Activated CD8-positive, alpha-beta memory T cell treated with anti-CD3 and anti-CD28 coated beads for 4 hours (primary cell): ENCODE measurements around the gene PGBD2.
"Not testable (repeated sequence)": the region's sequence is repeated elsewhere in the genome, so short reads cannot be mapped to it uniquely, and the experiment has no call there.

Experiments used
- DNase-seq, 2 donors: peaks; one replicate each; pipeline ENCODE4 v3.0.0-alpha.2; 2020; ENCODE audit warnings: low read depth in 2 of 2

The PGBD2 gene

DNA sequence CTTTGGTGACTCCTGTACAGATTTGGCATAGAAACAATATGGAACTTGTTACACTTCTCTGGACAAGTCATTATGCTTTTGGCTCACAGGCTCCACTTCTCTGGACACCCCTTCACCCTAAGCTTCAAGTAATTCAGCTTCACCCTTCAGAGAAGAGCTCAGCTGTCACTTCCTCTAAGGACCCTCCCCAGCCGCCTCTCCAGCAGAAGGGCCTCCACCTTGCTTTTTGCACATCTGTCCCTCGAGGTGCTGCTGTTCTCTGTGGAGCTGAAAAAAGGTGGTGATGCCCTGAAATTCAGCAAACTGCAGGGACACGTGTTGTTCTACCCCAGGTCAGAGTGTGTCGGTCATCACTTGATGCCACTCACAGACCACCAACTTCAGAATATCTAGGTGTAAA lies 19.8 kb downstream of the PGBD2 start:
- DNase-seq = not testable (repeated sequence)

DNA sequence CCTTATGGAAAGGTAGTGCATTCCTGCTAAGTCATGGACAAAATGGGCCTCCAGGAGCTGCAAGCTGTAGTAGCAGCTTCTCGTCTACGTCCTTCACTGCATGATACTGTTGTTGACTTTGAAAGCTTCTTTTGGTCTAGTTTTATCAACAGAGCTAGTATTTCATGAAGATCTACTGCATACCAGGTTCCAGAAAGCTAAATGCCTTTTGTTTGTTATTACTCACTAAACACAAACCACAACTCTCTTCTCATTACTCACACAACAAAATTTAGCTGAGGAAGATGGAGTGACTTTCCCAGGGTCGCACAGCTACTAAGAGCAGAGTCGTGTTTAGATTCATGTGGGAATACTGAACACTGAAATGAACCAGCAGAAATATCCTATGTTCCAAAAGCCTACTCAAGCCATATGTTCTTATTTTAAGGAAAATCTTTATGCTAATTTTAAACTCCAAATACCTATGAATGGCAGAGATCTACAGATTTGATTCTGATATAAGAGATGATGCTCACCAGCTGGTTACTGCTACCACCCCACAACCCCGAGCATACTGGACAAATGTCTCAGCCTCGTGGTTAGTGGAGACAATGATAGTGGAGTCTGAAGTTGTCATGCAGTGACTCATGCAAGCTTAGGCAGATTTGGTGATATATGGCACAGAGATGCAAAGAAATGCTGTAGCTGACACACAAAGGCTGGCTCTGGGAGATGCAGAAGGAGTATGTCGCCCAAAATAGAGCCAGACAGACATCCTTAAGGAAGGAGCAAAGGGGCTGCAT lies 20.6 kb downstream of the PGBD2 start:
- DNase-seq = no peak

DNA sequence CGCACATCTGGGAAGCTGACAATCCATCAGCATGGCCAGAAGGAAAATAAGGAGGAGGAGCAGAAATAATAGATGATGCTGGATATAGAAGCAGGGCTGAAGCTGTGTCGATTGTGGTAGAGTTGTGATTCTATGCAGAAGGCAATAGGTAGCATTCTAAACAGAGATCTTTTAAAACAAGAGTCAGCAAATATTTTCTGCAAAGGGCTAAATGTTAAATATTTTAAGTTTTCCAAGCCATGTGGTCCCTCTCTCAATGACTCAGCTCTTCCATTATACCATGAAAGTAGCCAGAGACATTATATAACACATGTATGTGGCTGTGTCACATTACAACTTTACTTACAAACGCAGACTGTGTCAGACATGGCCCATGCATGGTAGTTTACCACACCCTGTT lies 21.2 kb downstream of the PGBD2 start:
- DNase-seq = not testable (repeated sequence)

DNA sequence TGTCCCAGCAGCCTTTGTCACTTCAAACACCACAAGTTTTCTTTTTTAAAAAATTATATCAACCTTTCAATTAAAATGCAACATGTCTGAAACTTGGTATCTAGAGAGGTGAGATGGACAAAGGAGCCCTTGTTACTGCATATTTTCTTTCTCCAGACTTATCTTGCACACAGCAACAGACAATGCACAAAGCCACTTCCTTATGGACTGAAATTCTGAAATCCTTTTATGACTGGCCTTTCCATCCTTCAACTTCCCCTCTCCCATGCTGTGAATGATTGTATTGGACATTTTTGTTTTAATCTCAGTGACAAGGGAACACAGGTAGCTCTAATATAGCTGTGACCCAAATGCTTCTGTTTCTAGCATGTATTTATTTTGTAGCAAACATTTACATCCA lies 22.1 kb downstream of the PGBD2 start:
- not testable (repeated sequence) for DNase-seq

DNA sequence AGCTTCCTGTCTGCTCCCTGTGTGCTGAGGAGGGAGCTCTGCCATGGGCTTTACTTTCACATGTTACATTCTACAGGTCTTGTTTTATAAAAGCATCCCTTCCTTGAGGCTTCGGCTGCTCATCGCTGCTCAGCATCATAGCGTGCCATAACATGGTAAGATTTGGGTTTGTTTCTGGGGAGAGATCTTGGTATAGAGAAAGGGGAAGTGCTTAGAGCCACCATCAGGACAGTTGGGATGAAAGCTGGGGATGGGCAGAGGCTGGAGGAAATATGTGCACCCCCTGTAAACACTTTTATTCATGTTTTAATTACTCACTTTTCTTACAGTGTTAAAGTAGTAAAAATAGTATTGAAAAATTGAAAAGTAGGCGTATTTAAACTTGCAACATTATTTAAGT lies 24.0 kb downstream of the PGBD2 start:
- not testable (repeated sequence) for DNase-seq

- not testable (repeated sequence) for DNase-seq
Observed at GRCh38 chr1:248938173-248938809, 32.3 kb downstream of the PGBD2 start.

DNA sequence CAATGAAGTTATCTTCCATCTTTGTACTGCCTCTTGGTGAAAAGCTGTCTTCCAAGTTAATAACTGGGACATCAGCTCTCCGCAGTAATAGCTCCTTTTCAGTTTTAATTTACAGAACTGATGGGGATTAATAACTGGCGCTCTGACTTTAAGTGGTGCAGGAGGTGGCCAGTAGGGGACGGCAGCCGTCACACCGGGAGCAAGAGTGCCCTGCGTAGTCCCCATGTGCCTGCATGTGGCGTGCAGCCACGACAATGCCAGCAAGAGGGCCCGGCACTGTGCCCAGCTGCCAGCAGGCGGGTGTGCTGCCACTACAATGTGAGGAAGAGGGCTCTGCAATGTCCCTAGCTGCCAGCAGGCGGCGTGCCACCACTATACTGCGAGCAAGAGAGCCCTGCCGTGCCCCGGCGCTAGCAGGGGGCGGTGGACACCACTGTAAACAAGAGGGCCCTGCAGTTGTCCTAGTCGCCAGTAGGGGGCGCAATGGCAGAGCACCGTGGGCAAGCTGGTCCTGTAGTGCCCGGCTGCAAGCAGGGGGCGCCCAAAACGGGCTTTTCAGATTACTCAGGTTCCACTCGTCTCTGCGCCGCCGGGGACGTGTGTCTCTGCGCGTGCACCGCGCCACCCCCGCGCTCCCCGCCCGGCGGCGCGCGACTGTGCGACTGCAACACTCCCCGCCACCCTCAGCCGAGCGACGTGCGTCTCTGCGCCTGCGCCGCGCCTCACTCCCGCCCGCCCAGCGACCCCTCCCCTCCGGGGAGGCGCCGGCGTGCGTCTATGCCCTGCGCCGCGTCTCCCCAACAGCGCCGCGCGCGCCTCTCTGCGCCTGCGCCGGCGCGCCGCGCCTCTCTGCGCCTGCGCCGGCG lies 38.3 kb downstream of the PGBD2 start:
- not testable (repeated sequence) for DNase-seq

GRCh38 chr1:248945000-248945423 lies 39.0 kb downstream of the PGBD2 start:
- not testable (repeated sequence) for DNase-seq

- not testable (repeated sequence) for DNase-seq
Observed at GRCh38 chr1:248945453-248945852, 39.4 kb downstream of the PGBD2 start.

- DNase-seq = not testable (repeated sequence)
Observed at GRCh38 chr1:248945856-248946416, 39.9 kb downstream of the PGBD2 start.
